HL-60/S4 treated with retinoic acid at 250 ng/mL for 4 days and 3 days (cell line): ENCODE measurements around the gene GGT6.
"Not testable (repeated sequence)": the region's sequence is repeated elsewhere in the genome, so short reads cannot be mapped to it uniquely, and the experiment has no call there.

ENCODE experiments used
- in situ Hi-C: fragments of 300-500 bp; cut with MboI; formaldehyde crosslinking; loops from 2 replicates; pipeline ENCODE4 v1.7.0; 2022; ENCODE audit warnings: low sequenced_read_pairs

GGT6 gene

GRCh38 chr17:4592240-4593005, 32.0 kb upstream of the GGT6 start:
- in situ Hi-C loops: no loop called here

GRCh38 chr17:4591529-4591928, 31.2 kb upstream of the GGT6 start:
- in situ Hi-C loops: no loop called here

- in situ Hi-C loops: no loop called here
These were observed 30.6 kb upstream of the GGT6 start for GRCh38 chr17:4590981-4591453.

- in situ Hi-C loops: not testable (repeated sequence)
These were observed 29.7 kb upstream of the GGT6 start for GRCh38 chr17:4590042-4590441.

- in situ Hi-C loops: no loop called here
These were observed 28.7 kb upstream of the GGT6 start for GRCh38 chr17:4588898-4589625.

- in situ Hi-C loops: no loop called here
These were observed 28.0 kb upstream of the GGT6 start for GRCh38 chr17:4588391-4588790.

GRCh38 chr17:4587803-4588202, 27.4 kb upstream of the GGT6 start:
- in situ Hi-C loops: no loop called here

GRCh38 chr17:4587195-4587594, 26.8 kb upstream of the GGT6 start:
- in situ Hi-C loops: no loop called here

GRCh38 chr17:4586043-4586442, 25.7 kb upstream of the GGT6 start:
- in situ Hi-C loops: no loop called here

GRCh38 chr17:4585638-4585994, 25.2 kb upstream of the GGT6 start:
- in situ Hi-C loops: no loop called here

- in situ Hi-C loops: no loop called here
These were observed 24.7 kb upstream of the GGT6 start for GRCh38 chr17:4584917-4585637.

GRCh38 chr17:4584101-4584916, 23.9 kb upstream of the GGT6 start, which contains the start of gene SMTNL2:
SMTNL2 (plus strand) TSS chr17:4584529; CDS start chr17:4584606, 77 bp downstream.
- in situ Hi-C loops: no loop called here

GRCh38 chr17:4583782-4584100, 23.4 kb upstream of the GGT6 start:
- in situ Hi-C loops: no loop called here

GRCh38 chr17:4583206-4583605, 22.8 kb upstream of the GGT6 start:
- in situ Hi-C loops: no loop called here

- in situ Hi-C loops: no loop called here
These were observed 22.3 kb upstream of the GGT6 start for GRCh38 chr17:4582691-4583090.

GRCh38 chr17:4582101-4582501, 21.7 kb upstream of the GGT6 start:
- in situ Hi-C loops: no loop called here

- in situ Hi-C loops: no loop called here
These were observed 19.9 kb upstream of the GGT6 start for GRCh38 chr17:4580291-4580690.

- in situ Hi-C loops: no loop called here
These were observed 19.3 kb upstream of the GGT6 start for GRCh38 chr17:4579678-4580077.

GRCh38 chr17:4578349-4578748, 18.0 kb upstream of the GGT6 start:
- in situ Hi-C loops: not testable (repeated sequence)

GRCh38 chr17:4577386-4577993, 17.1 kb upstream of the GGT6 start:
- in situ Hi-C loops: no loop called here
